Measurements from ENCODE around the gene PI4KA. TPM values are rescaled to one million over a fixed set of nuclear protein-coding genes. Genes with fewer than 3 reads are reported as not detected.
A peak's percentile ranks its signal among the peaks of the same experiment; 100 is the strongest.
"Not testable (repeated sequence)": the region's sequence is repeated elsewhere in the genome, so short reads cannot be mapped to it uniquely, and the experiment has no call there.

The PI4KA gene
- total and polyA plus RNA-seq, 9 donors: 21.1 to 48.1 (median 35.5) TPM

GRCh38 chr22:20741634-20742581 lies 116.7 kb downstream of the PI4KA start:
- peak; percentile 24 for DNase-seq
- H3K4me1 ChIP-seq (ENCODE audit: control insufficient read depth, insufficient read depth, low read length): no peaks in the 10 kb centered on the region
- no peak overlapping the region for H3K4me3 ChIP-seq (ENCODE audit: low read length)
- no peak overlapping the region for H3K27ac ChIP-seq (ENCODE audit: low read length)
- H3K9me3 ChIP-seq (replicated peaks; ENCODE audit: control insufficient read depth, low read depth, low read length): peaks cover 2% of the 10 kb centered on the region
- H3K27me3 ChIP-seq (ENCODE audit: control insufficient read depth, insufficient read depth, low read length): no peaks in the 10 kb centered on the region
- 79% methylated on average over 12 of the region's 16 CpGs for WGBS (ENCODE audit: insufficient coverage)
- H3K36me3 ChIP-seq (ENCODE audit: control insufficient read depth, insufficient read depth, low read length): peaks cover 33% of the 10 kb centered on the region

DNA sequence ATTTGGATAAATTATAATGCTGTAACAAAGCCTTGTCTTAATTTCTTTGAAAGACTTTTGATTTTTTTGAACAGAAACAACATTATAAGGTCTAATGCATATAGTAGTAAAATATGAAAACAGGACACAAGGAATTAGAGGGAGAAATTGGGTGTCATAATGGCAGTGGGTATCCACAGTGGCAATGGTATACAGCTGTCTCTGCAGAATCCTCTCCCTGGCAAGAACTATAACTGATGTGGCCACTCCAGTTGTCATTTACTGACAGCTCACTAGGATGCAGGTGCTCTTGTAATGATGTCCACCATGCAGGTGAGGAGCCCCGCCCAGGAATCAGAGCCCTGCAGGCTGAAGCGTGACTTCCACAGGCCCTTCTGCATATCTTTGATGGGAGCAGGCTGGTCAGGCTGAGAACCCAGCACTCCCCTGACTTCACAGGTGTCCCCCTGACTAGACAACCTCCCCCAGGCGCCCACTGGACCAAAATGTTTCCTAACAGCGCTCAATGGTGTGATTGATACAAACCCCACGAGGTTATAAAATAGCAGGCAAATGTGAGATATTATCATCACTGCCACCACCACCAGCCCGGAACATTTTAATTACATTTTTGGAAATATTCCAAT lies 117.5 kb downstream of the PI4KA start:
- DNase-seq: no peak
- Histone ChIP-seq H3K4me3 (ENCODE audit: low read length) (no peak overlapping the region), H3K27me3 (ENCODE audit: control insufficient read depth, insufficient read depth, low read length) (no peaks in the 10 kb centered on the region), H3K4me1 (ENCODE audit: control insufficient read depth, insufficient read depth, low read length) (no peaks in the 10 kb centered on the region), H3K27ac (ENCODE audit: low read length) (no peak overlapping the region), H3K9me3 (replicated peaks; ENCODE audit: control insufficient read depth, low read depth, low read length) (peaks cover 2% of the 10 kb centered on the region), H3K36me3 (ENCODE audit: control insufficient read depth, insufficient read depth, low read length) (peaks cover 28% of the 10 kb centered on the region)
- WGBS (ENCODE audit: insufficient coverage): 95% methylated on average over 4 of the region's 6 CpGs

GRCh38 chr22:20740222-20740951 lies 118.2 kb downstream of the PI4KA start:
- no peak overlapping the region for H3K27ac ChIP-seq (ENCODE audit: low read length)
- H3K9me3 ChIP-seq (replicated peaks; ENCODE audit: control insufficient read depth, low read depth, low read length): peaks cover 2% of the 10 kb centered on the region
- no peak for DNase-seq
- WGBS (ENCODE audit: insufficient coverage): no CpG with 5 or more reads among the region's 2 CpGs
- no peaks in the 10 kb centered on the region for H3K4me1 ChIP-seq (ENCODE audit: control insufficient read depth, insufficient read depth, low read length)
- H3K36me3 ChIP-seq (ENCODE audit: control insufficient read depth, insufficient read depth, low read length): peaks cover 28% of the 10 kb centered on the region
- no peak overlapping the region for H3K4me3 ChIP-seq (ENCODE audit: low read length)
- H3K27me3 ChIP-seq (ENCODE audit: control insufficient read depth, insufficient read depth, low read length): no peaks in the 10 kb centered on the region

GRCh38 chr22:20738394-20739089 lies 120.1 kb downstream of the PI4KA start:
- no peaks in the 10 kb centered on the region for H3K4me1 ChIP-seq (ENCODE audit: control insufficient read depth, insufficient read depth, low read length)
- H3K27ac ChIP-seq (ENCODE audit: low read length): no peak overlapping the region
- H3K4me3 ChIP-seq (ENCODE audit: low read length): no peak overlapping the region
- WGBS (ENCODE audit: insufficient coverage): 79% methylated on average over 5 of the region's 12 CpGs
- H3K27me3 ChIP-seq (ENCODE audit: control insufficient read depth, insufficient read depth, low read length): no peaks in the 10 kb centered on the region
- DNase-seq: no peak
- peaks cover 25% of the 10 kb centered on the region for H3K36me3 ChIP-seq (ENCODE audit: control insufficient read depth, insufficient read depth, low read length)
- H3K9me3 ChIP-seq (replicated peaks; ENCODE audit: control insufficient read depth, low read depth, low read length): peaks cover 2% of the 10 kb centered on the region

DNA sequence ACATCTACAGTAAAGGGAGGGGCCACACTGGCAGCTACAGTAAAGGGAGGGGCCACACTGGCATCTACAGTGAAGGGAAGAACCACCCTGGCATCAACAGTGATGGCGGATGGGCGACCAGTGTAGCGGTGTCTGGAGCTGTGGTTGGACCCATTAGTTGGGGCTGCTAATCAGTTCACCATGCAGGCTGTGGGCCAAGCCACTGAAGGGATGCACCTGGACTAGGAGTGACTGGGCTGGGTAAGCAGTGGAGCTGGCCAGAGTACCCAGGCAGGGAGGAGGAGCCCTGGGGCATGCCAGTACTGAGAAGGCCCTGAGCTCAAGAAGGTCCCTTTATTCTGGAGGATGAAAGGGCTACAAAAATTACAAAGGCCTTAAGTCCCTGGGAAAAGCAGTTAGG lies 121.7 kb downstream of the PI4KA start:
- not testable (repeated sequence) for H3K9me3 ChIP-seq (replicated peaks; ENCODE audit: control insufficient read depth, low read depth, low read length); H3K4me1 ChIP-seq (ENCODE audit: control insufficient read depth, insufficient read depth, low read length); H3K27ac ChIP-seq (ENCODE audit: low read length); H3K4me3 ChIP-seq (ENCODE audit: low read length); H3K27me3 ChIP-seq (ENCODE audit: control insufficient read depth, insufficient read depth, low read length); DNase-seq
- H3K36me3 ChIP-seq (ENCODE audit: control insufficient read depth, insufficient read depth, low read length): peaks cover 15% of the 10 kb centered on the region
- WGBS (ENCODE audit: insufficient coverage): 100% methylated on average over 3 of the region's 3 CpGs

GRCh38 chr22:20735356-20736162 lies 123.1 kb downstream of the PI4KA start:
- not testable (repeated sequence) for H3K27me3 ChIP-seq (ENCODE audit: control insufficient read depth, insufficient read depth, low read length); H3K36me3 ChIP-seq (ENCODE audit: control insufficient read depth, insufficient read depth, low read length); H3K4me1 ChIP-seq (ENCODE audit: control insufficient read depth, insufficient read depth, low read length); H3K27ac ChIP-seq (ENCODE audit: low read length); H3K4me3 ChIP-seq (ENCODE audit: low read length); DNase-seq; H3K9me3 ChIP-seq (replicated peaks; ENCODE audit: control insufficient read depth, low read depth, low read length)
- no CpG with 5 or more reads among the region's 15 CpGs for WGBS (ENCODE audit: insufficient coverage)

DNA sequence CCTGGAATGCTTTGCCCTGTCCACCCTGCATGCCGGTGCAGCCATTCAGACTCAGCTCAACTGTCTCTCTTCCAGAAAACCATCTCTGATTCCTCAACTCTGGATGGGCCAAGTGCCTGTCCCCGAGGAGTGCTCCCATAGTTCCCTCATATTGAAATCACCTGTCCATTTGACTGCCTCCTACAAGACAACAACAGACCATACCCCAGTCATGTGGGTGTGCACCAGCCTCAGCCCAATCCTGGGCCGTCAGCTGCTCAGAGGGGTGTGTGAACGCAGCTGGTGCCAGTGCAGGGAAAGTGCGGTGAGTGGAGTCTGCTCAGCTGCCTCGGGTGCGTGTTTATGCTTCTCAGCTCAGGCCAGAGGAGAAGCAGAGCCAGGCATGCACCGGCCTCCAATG lies 126.2 kb downstream of the PI4KA start:
- H3K27me3 ChIP-seq (ENCODE audit: control insufficient read depth, insufficient read depth, low read length); H3K4me1 ChIP-seq (ENCODE audit: control insufficient read depth, insufficient read depth, low read length); H3K9me3 ChIP-seq (replicated peaks; ENCODE audit: control insufficient read depth, low read depth, low read length); DNase-seq; H3K4me3 ChIP-seq (ENCODE audit: low read length); H3K27ac ChIP-seq (ENCODE audit: low read length): not testable (repeated sequence)
- peaks cover 20% of the 10 kb centered on the region for H3K36me3 ChIP-seq (ENCODE audit: control insufficient read depth, insufficient read depth, low read length)
- 87% methylated on average over 3 of the region's 8 CpGs for WGBS (ENCODE audit: insufficient coverage)

DNA sequence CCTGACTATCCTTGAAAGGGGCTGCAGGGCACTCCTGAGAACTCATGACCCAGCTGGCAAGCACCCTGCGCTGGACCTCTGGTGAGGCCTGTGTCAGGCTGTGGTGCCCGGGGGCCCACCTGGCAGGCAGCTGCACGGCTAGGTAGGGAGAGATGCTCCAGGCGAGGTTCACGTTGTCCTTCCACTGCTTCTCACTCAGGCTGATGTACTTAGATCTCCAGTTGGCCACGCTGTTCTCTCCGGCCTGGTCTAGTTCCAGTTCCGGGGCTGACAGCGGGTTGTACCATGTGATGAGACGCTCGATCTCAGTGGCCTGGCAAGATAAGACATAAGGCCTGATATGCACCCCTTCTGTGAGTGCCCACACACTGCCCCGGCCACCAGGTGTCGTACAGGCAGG lies 129.4 kb downstream of the PI4KA start:
- Histone ChIP-seq H3K27me3 (ENCODE audit: control insufficient read depth, insufficient read depth, low read length) (no peaks in the 10 kb centered on the region), H3K36me3 (ENCODE audit: control insufficient read depth, insufficient read depth, low read length) (peaks cover 40% of the 10 kb centered on the region), H3K4me3 (ENCODE audit: low read length) (no peak overlapping the region), H3K27ac (ENCODE audit: low read length) (no peak overlapping the region), H3K9me3 (replicated peaks; ENCODE audit: control insufficient read depth, low read depth, low read length) (no peaks in the 10 kb centered on the region), H3K4me1 (ENCODE audit: control insufficient read depth, insufficient read depth, low read length) (no peaks in the 10 kb centered on the region)
- 92% methylated on average over 13 of the region's 13 CpGs for WGBS (ENCODE audit: insufficient coverage)
- DNase-seq: no peak

DNA sequence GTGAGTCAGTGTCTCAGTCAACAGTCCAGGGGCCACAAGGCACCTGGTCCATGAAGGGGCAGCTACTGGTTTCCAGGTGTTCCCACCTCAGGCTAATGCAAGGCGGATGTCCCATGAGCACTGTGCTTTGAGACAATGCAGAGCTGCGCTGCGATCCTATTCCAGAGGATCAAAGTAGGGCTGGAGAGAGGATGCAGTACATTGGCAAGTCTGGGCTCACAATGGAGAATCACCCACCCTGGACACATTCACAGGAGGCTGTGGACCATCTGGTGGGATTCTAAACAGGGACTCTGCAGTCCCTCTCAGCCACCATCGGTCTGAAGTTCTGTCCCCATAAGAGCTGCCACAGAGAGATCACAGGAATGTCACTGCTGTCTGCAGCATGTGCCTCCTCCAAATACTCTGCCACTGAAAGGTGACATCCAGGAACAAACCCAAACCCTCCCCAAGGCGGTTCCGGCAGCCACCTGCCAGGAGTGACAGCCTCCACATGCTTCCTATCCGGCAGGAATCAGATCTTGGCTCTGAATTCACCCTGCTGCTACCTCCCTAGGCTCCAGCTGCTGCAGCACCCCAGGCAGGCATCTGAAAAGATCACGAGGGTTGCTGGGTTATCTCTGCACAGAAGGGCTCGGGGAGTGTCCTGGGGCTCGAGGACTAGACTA lies 130.0 kb downstream of the PI4KA start:
- Histone ChIP-seq H3K36me3 (ENCODE audit: control insufficient read depth, insufficient read depth, low read length) (peaks cover 40% of the 10 kb centered on the region), H3K27ac (ENCODE audit: low read length) (no peak overlapping the region), H3K9me3 (replicated peaks; ENCODE audit: control insufficient read depth, low read depth, low read length) (no peaks in the 10 kb centered on the region), H3K27me3 (ENCODE audit: control insufficient read depth, insufficient read depth, low read length) (no peaks in the 10 kb centered on the region), H3K4me1 (ENCODE audit: control insufficient read depth, insufficient read depth, low read length) (no peaks in the 10 kb centered on the region), H3K4me3 (ENCODE audit: low read length) (no peak overlapping the region)
- DNase-seq: no peak
- 81% methylated on average over 8 of the region's 10 CpGs for WGBS (ENCODE audit: insufficient coverage)
